H1 (cell line): ENCODE measurements around the gene MTF1. TPM values are rescaled to one million over a fixed set of nuclear protein-coding genes. Genes with fewer than 3 reads are reported as not detected.

Source experiments
- CTCF ChIA-PET: fragments of 300-600 bp; sonication (Branson Sonifier 250); formaldehyde crosslinking; loops from one replicate; lab custom pipeline; 2021; ENCODE audit not compliant: partially characterized antibody; lab: Charles Lee
- POLR2A ChIA-PET: fragments of 300-600 bp; sonication (Branson Sonifier 250); formaldehyde crosslinking; loops from one replicate; lab custom pipeline; 2021; ENCODE audit warnings: inconsistent platforms; ENCODE audit not compliant: partially characterized antibody; lab: Charles Lee
- DNase-seq, 2 experiments: peaks; one replicate each; pipeline versions ENCODE4 v3.0.0 to v3.0.0-alpha.2; 2010 to 2022; ENCODE audit warnings: low spot score in 2 of 2, low read depth in 1 of 2, mixed read lengths in 1 of 2
- FAIRE-seq: peaks from 2 replicates; lab custom pipeline; 2011; peaks lifted over from hg19 to GRCh38; lab: Jason Lieb, UNC
- H2AFZ ChIP-seq: 2 replicates; pipeline ENCODE4 v1.8.1; 2012; ENCODE audit warnings: low read length, inconsistent platforms
- H2AK5ac ChIP-seq: 2 replicates; pipeline ENCODE4 v1.6.1; 2013; ENCODE audit warnings: low read depth, low read length
- H2BK120ac ChIP-seq: replicated peaks from 2 replicates; pipeline ENCODE3; 2013; ENCODE audit warnings: low read depth, low read length, inconsistent platforms
- H2BK12ac ChIP-seq: 2 replicates; pipeline ENCODE4 v1.6.1; 2013; ENCODE audit warnings: low read depth, low read length
- H2BK15ac ChIP-seq: 2 replicates; pipeline ENCODE4 v1.6.1; 2013; ENCODE audit warnings: low read length
- H2BK20ac ChIP-seq: 2 replicates; pipeline ENCODE4 v1.6.1; 2013; ENCODE audit warnings: low read length
- H2BK5ac ChIP-seq: 2 replicates; pipeline ENCODE4 v1.6.1; 2013; ENCODE audit warnings: low read depth, low read length
- H3K14ac ChIP-seq: 2 replicates; pipeline ENCODE4 v1.6.1; 2013; ENCODE audit warnings: inconsistent platforms; ENCODE audit not compliant: insufficient read length
- H3K18ac ChIP-seq: 2 replicates; pipeline ENCODE4 v1.6.1; 2013; ENCODE audit warnings: low read length; ENCODE audit errors: extremely low read depth
- H3K23ac ChIP-seq: 2 replicates; pipeline ENCODE4 v1.6.1; 2013; ENCODE audit warnings: inconsistent platforms; ENCODE audit not compliant: insufficient read length
- H3K23me2 ChIP-seq: 2 replicates; pipeline ENCODE4 v1.6.1; 2013; ENCODE audit warnings: low read depth, low read length
- H3K27ac ChIP-seq: 2 replicates; pipeline ENCODE4 v1.6.1; 2011; ENCODE audit warnings: low read depth, low read length, inconsistent platforms
- H3K27me3 ChIP-seq, 4 experiments: replicated peaks in 1 of 4; 1 replicate in 1 of 4; 2 replicates in 3 of 4; pipeline versions ENCODE4 v1.6.1 to v1.8.1; 2011 to 2013; ENCODE audit warnings: low read length in 3 of 4, mild to moderate bottlenecking in 3 of 4, inconsistent platforms in 2 of 4, mixed read lengths in 2 of 4, moderate library complexity in 1 of 4; ENCODE audit not compliant: control insufficient read depth in 3 of 4, insufficient read depth in 3 of 4; ENCODE audit errors: extremely low read depth in 1 of 4
- H3K36me3 ChIP-seq, 4 experiments: 2 replicates each; pipeline versions ENCODE4 v1.6.1 to v1.8.1; 2011 to 2013; ENCODE audit warnings: mild to moderate bottlenecking in 4 of 4, low read length in 3 of 4, moderate library complexity in 2 of 4, control low read depth in 1 of 4, inconsistent platforms in 1 of 4; ENCODE audit not compliant: insufficient read depth in 4 of 4, control insufficient read depth in 2 of 4
- H3K4ac ChIP-seq: replicated peaks from 2 replicates; pipeline ENCODE3; 2013; ENCODE audit warnings: low read length, low read depth, mixed read lengths, inconsistent platforms; ENCODE audit not compliant: insufficient read length
- H3K4me1 ChIP-seq, 4 experiments: replicated peaks in 1 of 4; 1 replicate in 1 of 4; 2 replicates in 3 of 4; pipeline versions ENCODE4 v1.6.1 to v1.8.1; 2011 to 2013; ENCODE audit warnings: low read length in 3 of 4, inconsistent platforms in 2 of 4, mixed read lengths in 1 of 4; ENCODE audit not compliant: insufficient read depth in 4 of 4, control insufficient read depth in 3 of 4
- H3K4me2 ChIP-seq, 2 experiments: 2 replicates each; pipeline versions ENCODE4 v1.6.1 to v1.8.1; 2011 to 2013; ENCODE audit warnings: low read depth in 2 of 2, low read length in 2 of 2, control low read depth in 1 of 2, inconsistent platforms in 1 of 2, mild to moderate bottlenecking in 1 of 2; ENCODE audit not compliant: insufficient read depth in 1 of 2
- H3K4me3 ChIP-seq, 4 experiments: fragments of 200-600, 300-600 bp in 1 of 4; sonication (generic), shearing (Covaris generic), sonication (Bioruptor Twin) in 1 of 4; 2 replicates each; pipeline versions ENCODE4 v1.5.1 to v1.8.1; 2011 to 2016; ENCODE audit warnings: low read length in 4 of 4, low read depth in 3 of 4, control low read depth in 2 of 4, inconsistent platforms in 2 of 4, mild to moderate bottlenecking in 2 of 4, mixed read lengths in 1 of 4, moderate library complexity in 1 of 4; ENCODE audit not compliant: insufficient read depth in 2 of 4; ENCODE audit errors: extremely low read depth in 1 of 4
- H3K56ac ChIP-seq: replicated peaks from 2 replicates; pipeline ENCODE3; 2013; ENCODE audit warnings: low read depth, mild to moderate bottlenecking, mixed read lengths, low read length, inconsistent platforms; ENCODE audit not compliant: insufficient read length
- H3K79me1 ChIP-seq: 2 replicates; pipeline ENCODE4 v1.6.1; 2013; ENCODE audit warnings: low read depth, low read length, control low read depth
- H3K79me2 ChIP-seq, 2 experiments: 2 replicates each; pipeline versions ENCODE4 v1.6.1 to v1.8.1; 2012 to 2013; ENCODE audit warnings: low read length in 2 of 2, mild to moderate bottlenecking in 2 of 2, inconsistent platforms in 1 of 2; ENCODE audit not compliant: insufficient read depth in 2 of 2, control insufficient read depth in 1 of 2
- H3K9ac ChIP-seq, 4 experiments: replicated peaks in 1 of 4; 1 replicate in 1 of 4; 2 replicates in 3 of 4; pipeline versions ENCODE4 v1.6.1 to v1.8.1; 2011 to 2013; ENCODE audit warnings: low read depth in 3 of 4, low read length in 3 of 4, control low read depth in 2 of 4, mild to moderate bottlenecking in 2 of 4, moderate library complexity in 2 of 4, inconsistent platforms in 1 of 4; ENCODE audit errors: extremely low read depth in 1 of 4
- H3K9me3 ChIP-seq, 2 experiments: 2 replicates each; pipeline versions ENCODE4 v1.6.1 to v1.8.1; 2012 to 2013; ENCODE audit warnings: mild to moderate bottlenecking in 2 of 2, moderate library complexity in 2 of 2, control low read depth in 1 of 2, inconsistent platforms in 1 of 2, low read depth in 1 of 2, low read length in 1 of 2, mixed read lengths in 1 of 2; ENCODE audit not compliant: insufficient read depth in 2 of 2
- H4K20me1 ChIP-seq, 2 experiments: replicated peaks in 1 of 2; 2 replicates each; pipeline versions ENCODE3 to v1.8.1; 2011 to 2013; ENCODE audit warnings: inconsistent platforms in 2 of 2, low read length in 2 of 2, mild to moderate bottlenecking in 1 of 2; ENCODE audit not compliant: insufficient read depth in 2 of 2, control insufficient read depth in 1 of 2
- H4K5ac ChIP-seq: 2 replicates; pipeline ENCODE4 v1.6.1; 2013; ENCODE audit warnings: low read length, low read depth, mixed read lengths, inconsistent platforms; ENCODE audit not compliant: insufficient read length
- H4K8ac ChIP-seq: 2 replicates; pipeline ENCODE4 v1.8.0; 2013; ENCODE audit warnings: mild to moderate bottlenecking, moderate library complexity, low read length, inconsistent platforms; ENCODE audit not compliant: insufficient read depth; ENCODE audit errors: extremely low read depth
- H4K91ac ChIP-seq: replicated peaks from 2 replicates; pipeline ENCODE3; 2013; ENCODE audit warnings: low read length, mixed read lengths, inconsistent platforms; ENCODE audit not compliant: insufficient read length
- CBX8 ChIP-seq: fragments of 300-800, 300-1000 bp; sonication (generic); IDR thresholded peaks from 2 replicates; pipeline ENCODE4 v1.7.1; 2016; ENCODE audit warnings: low read depth, low read length, borderline replicate concordance
- GTF2F1 ChIP-seq: IDR thresholded peaks from 2 replicates; pipeline ENCODE4 v1.6.1; 2012; ENCODE audit warnings: low read depth, low read length, improper control_type of control experiment, borderline replicate concordance
- HDAC2 ChIP-seq, 2 experiments: fragments of 300-600 bp in 1 of 2; sonication (generic) in 1 of 2; IDR thresholded peaks; 2 replicates each; pipeline ENCODE4 v1.6.1; 2011 to 2012; ENCODE audit warnings: low read depth in 2 of 2, low read length in 2 of 2, mild to moderate bottlenecking in 2 of 2, moderate library complexity in 2 of 2, borderline replicate concordance in 1 of 2, inconsistent platforms in 1 of 2
- KDM5A ChIP-seq: fragments of 200-600 bp; IDR thresholded peaks from 2 replicates; pipeline ENCODE4 v1.7.1; 2012; ENCODE audit warnings: mild to moderate bottlenecking, low read length, inconsistent platforms, mixed read lengths
- NRF1 ChIP-seq: IDR thresholded peaks from 2 replicates; pipeline ENCODE4 v1.6.1; 2011; ENCODE audit warnings: mild to moderate bottlenecking, low read depth, low read length, improper control_type of control experiment
- PHF8 ChIP-seq: fragments of 200-600 bp; sonication (generic); conservative IDR thresholded peaks from 2 replicates; pipeline ENCODE4 v1.7.1; 2012; ENCODE audit warnings: low read depth, mild to moderate bottlenecking, inconsistent platforms, low read length, moderate library complexity
- RAD21 ChIP-seq, 2 experiments: IDR thresholded peaks in 1 of 2; conservative IDR thresholded peaks in 1 of 2; 2 replicates each; pipeline ENCODE4 v1.6.1; 2011; ENCODE audit warnings: low read depth in 2 of 2, low read length in 2 of 2, improper control_type of control experiment in 1 of 2, inconsistent platforms in 1 of 2, mild to moderate bottlenecking in 1 of 2, moderate library complexity in 1 of 2
- SIN3A ChIP-seq, 2 experiments: IDR thresholded peaks in 1 of 2; conservative IDR thresholded peaks in 1 of 2; 2 replicates each; pipeline ENCODE4 v1.6.1; 2011 to 2012; ENCODE audit warnings: low read length in 2 of 2, improper control_type of control experiment in 1 of 2, low read depth in 1 of 2, mild to moderate bottlenecking in 1 of 2
- SP1 ChIP-seq: IDR thresholded peaks from 2 replicates; pipeline ENCODE4 v1.6.1; 2011; ENCODE audit warnings: low read depth, low read length
- SP4 ChIP-seq: IDR thresholded peaks from 2 replicates; pipeline ENCODE4 v1.6.1; 2012; ENCODE audit warnings: low read length, inconsistent platforms
- SUZ12 ChIP-seq: fragments of 200-600 bp; sonication (generic); IDR thresholded peaks from 2 replicates; pipeline ENCODE4 v1.6.1; 2012; ENCODE audit warnings: mild to moderate bottlenecking, inconsistent platforms, low read length, moderate library complexity, mixed read lengths
- WGBS, 2 experiments: shearing (Covaris generic) in 1 of 2; methylation state at CpG; one replicate each; pipeline versions ENCODE4 v1.1.6 to v1.1.7; 2013 to 2015; ENCODE audit warnings: low lambda C conversion rate in 2 of 2, mixed read lengths in 2 of 2, inconsistent platforms in 1 of 2, low coverage in 1 of 2, missing lambda C conversion rate in 1 of 2; ENCODE audit not compliant: insufficient replicate concordance in 2 of 2, insufficient coverage in 1 of 2, insufficient read length in 1 of 2; ENCODE audit errors: extremely low coverage in 1 of 2, missing lambda C conversion rate in 1 of 2; 5-methylcytosine and 5-hydroxymethylcytosine counted together
- polyA plus RNA-seq, 7 experiments: library from polyadenylated mRNA; depleted of rRNA in 3 of 7; stranded (reverse) in 5 of 7; unstranded in 2 of 7; fragments of >200 nt in 5 of 7; fragments of 200-250 nt in 2 of 7; gene quantifications; 1 replicate in 5 of 7; 2 replicates in 1 of 7; 4 replicates in 1 of 7; pipeline versions ENCODE4 v1.2.1 to v1.2.3, GENCODE V29; 2011 to 2013; ENCODE audit warnings: missing spikeins in 2 of 7, mixed read lengths in 2 of 7
- total RNA-seq: library from RNA; stranded (reverse); fragmentation: NEBNext Ultra II Directional; extraction: Animal tissue kit (Norgen Biotek cat#: 25700); gene quantifications from 2 replicates; pipeline ENCODE4 v1.2.1, GENCODE V29; 2021

Gene MTF1
- total and polyA plus RNA-seq, 2 of the 8 experiments (the other 6 are each of a cell fraction or from before 2014, with no cell fraction given), result 4.0 to 15.5 TPM

DNA sequence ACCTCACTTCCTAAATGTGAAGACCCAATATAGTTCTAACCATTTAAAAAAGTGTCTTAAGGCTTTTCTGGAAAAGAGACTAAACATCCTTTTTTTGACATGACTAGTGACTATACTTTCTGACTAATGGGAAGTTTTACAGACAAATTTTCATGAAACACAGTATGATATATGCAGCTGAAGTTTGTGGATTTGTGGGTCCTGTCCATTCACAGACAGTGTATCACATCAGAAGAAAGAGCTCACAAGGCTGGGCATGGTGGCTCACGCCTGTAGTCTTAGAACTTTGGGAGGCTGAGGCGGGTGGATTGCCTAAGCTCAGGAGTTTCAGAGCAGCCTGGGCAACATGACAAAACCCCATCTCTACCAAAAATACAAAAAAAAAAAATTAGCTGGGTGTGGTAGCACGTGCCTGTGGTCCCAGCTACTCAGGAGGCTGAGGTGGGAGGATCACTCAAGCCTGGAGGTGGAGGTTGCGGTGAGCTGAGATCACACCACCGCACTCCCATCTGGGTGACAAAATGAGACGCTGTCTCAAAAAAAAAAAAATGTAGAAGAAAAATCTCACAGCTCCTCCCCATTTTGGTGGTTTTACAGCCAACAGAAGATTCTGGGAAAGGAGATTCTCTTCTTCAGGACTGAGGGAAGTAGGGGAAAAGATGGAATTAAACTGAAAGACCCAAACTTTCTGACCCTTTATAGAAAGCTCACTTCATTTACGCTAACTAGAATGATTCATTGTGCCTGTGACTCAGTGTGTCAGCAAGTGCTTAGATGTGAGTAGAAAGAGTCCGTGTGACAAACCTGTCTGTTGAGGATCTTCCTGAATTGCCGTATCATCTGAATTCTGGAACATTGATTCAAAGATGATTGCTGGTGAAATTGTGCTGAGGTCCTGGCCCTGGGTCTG, 36.2 kb downstream of the MTF1 start:
- Histone ChIP-seq H2BK12ac (no peak overlapping the region), H3K4me1 (no peaks in the 10 kb centered on the region), H3K4me2 (no peak overlapping the region), H3K4ac (no peak overlapping the region), H2BK120ac (no peak overlapping the region), H3K9ac (no peak overlapping the region), H3K79me2 (no peaks in the 10 kb centered on the region), H4K8ac (no peak overlapping the region), H3K14ac (no peak overlapping the region), H3K23ac (no peak overlapping the region), H3K27me3 (no peaks in the 10 kb centered on the region), H4K5ac (no peak overlapping the region), H3K23me2 (no peaks in the 10 kb centered on the region), H2AK5ac (no peak overlapping the region), H3K18ac (no peak overlapping the region), H3K4me3 (no peak overlapping the region), H3K79me1 (no peaks in the 10 kb centered on the region), H3K27ac (no peak overlapping the region), H3K9me3 (no peaks in the 10 kb centered on the region), H4K20me1 (no peaks in the 10 kb centered on the region), H3K56ac (no peak overlapping the region), H2BK5ac (no peak overlapping the region), H2BK15ac (no peak overlapping the region), H2BK20ac (no peak overlapping the region), H2AFZ (no peak overlapping the region), H4K91ac (no peak overlapping the region), H3K36me3 (peaks cover 7 to 28% (median 23%) of the 10 kb centered on the region in 4 experiments)
- DNase-seq, result no peak
- no peak for FAIRE-seq
- ChIA-PET CTCF (interaction anchor here (0.7 to 1.4 kb wide), 3 partner anchors 37 to 775 kb away, joined by 3 to 4 read pairs (median 3); no protein-coding TSS in a partner anchor), POLR2A (interaction anchor here (1.3 to 2.7 kb wide), 2 partner anchors 10 to 15 kb away, joined by 4 to 8 read pairs; partner anchors contain the start of genes C1orf122 and YRDC)
- WGBS, 2 experiments, result 84% methylated on average over 9 of the region's 9 CpGs; no CpG with 5 or more reads in 1 of the 2 experiments
- TF ChIP-seq CBX8 (no peak), RAD21 (IDR thresholded peaks at IDR 0.05 in 1 of 2, conservative IDR thresholded peaks at IDR 0.05 in 1 of 2; ENCODE audit: low read depth in 2 of 2, low read length in 2 of 2) (no peak), SP4 (no peak), KDM5A (no peak), NRF1 (no peak), SP1 (no peak), SUZ12 (no peak), GTF2F1 (no peak), HDAC2 (IDR thresholded peaks at IDR 0.05; ENCODE audit: borderline replicate concordance in 1 of 2, low read depth in 2 of 2, low read length in 2 of 2) (no peak), PHF8 (no peak), SIN3A (conservative IDR thresholded peaks at IDR 0.05 in 1 of 2, IDR thresholded peaks at IDR 0.05 in 1 of 2; ENCODE audit: low read depth in 1 of 2, low read length in 2 of 2) (no peak)
